Measurements from ENCODE around the gene CSTPP1.
"Not testable (repeated sequence)": the region's sequence is repeated elsewhere in the genome, so short reads cannot be mapped to it uniquely, and the experiment has no call there.

The CSTPP1 gene

GRCh38 chr11:47055534-47055933, 119.0 kb downstream of the CSTPP1 start:
- no peak for DNase-seq

DNA sequence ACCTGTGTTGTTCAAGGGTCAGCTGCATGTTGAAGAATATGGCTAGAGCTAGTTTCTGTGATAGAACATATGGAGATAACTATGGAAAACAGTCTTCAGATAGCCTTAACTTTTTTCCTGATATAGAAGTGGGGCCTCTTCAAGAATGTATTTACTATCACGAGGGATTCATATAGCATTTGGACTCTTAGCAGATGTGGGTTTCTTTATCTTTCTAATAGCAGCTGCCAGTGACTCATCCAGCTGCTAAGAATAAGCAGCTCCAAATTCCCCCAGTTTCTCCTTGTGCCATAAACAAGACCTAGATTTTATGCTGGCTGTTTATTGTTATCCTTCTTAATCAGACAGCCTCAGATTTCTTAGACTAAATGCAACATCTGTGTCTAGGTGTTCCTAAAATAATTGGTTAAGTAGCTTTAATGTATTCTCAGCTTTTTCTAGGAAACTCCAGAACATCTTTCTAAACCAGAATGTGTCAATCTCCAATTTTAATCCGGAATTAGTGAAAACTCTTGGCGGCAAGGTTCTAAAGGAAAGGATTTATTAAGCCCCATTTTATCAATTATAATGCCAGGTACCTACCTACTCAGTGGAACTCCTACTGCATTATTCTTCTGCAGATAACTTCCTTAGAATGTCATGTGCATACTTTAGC, 119.8 kb downstream of the CSTPP1 start:
- no peak for DNase-seq

GRCh38 chr11:47057365-47057764, 120.8 kb downstream of the CSTPP1 start:
- DNase-seq = no peak

DNA sequence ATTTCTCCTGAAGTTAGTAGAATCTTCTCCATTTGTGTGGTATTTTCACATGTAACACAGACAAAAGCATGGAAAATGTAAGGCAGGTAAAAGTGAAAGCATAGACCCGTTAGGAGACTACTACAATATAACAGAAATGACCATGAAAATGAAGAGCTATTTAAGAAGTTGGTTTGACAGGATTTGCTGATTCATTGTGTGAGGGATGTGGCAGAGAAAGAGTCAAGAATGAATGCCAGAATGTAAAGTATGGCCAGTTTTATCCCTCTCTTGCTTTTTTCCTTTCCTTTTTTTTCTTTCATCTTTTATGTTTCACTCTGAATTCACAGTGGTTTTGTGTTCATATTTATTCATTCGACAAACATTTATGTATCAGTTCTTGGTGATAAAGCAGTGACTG, 124.2 kb downstream of the CSTPP1 start:
- DNase-seq = no peak

GRCh38 chr11:47061429-47062178, 125.0 kb downstream of the CSTPP1 start:
- no peak for DNase-seq

DNA sequence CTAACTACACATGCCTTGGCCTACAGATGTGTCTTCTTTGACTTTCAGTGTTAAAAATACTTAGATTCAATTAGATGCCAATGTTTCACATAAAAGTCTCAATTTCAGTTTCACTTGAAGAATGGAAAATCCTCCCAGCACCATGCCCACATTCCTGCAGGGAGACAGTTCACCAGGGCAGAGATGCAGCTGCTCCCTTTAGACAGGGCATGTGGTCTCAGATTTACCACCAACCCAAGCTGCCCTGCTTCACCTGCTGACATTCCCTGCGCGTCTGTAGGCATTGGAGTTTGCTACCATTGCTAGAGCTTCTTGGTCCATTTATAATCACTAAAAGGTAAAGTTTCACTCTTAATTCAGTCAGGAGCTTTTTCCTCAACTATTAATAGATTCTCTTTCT, 126.2 kb downstream of the CSTPP1 start:
- DNase-seq = no peak

- no peak for DNase-seq
These were observed 130.8 kb downstream of the CSTPP1 start for GRCh38 chr11:47067401-47067800.

GRCh38 chr11:47070769-47071168, 134.2 kb downstream of the CSTPP1 start:
- DNase-seq = no peak

GRCh38 chr11:47071341-47071740, 134.8 kb downstream of the CSTPP1 start:
- no peak for DNase-seq

GRCh38 chr11:47071791-47072261, 135.3 kb downstream of the CSTPP1 start:
- no peak for DNase-seq

- DNase-seq = no peak
These were observed 142.4 kb downstream of the CSTPP1 start for GRCh38 chr11:47078751-47079521.

DNA sequence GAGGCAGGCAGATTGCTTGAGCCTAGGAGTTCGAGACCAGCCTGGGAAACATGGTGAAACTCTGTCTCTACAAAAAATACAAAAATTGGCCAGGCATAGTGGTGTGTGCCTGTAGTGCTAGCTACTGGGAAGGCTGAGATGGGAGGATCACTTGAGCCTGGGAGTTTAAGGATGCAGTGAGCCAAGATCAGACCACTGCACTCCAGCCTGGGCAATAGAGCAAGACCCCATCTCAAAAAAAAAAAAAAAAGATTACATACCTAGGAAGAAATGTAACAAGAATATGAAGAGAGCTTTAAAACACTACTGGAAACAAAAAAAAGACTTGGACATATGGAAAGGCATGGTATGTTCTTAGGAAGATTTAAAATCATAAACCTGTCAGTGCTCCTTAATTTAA, 144.2 kb downstream of the CSTPP1 start:
- not testable (repeated sequence) for DNase-seq

DNA sequence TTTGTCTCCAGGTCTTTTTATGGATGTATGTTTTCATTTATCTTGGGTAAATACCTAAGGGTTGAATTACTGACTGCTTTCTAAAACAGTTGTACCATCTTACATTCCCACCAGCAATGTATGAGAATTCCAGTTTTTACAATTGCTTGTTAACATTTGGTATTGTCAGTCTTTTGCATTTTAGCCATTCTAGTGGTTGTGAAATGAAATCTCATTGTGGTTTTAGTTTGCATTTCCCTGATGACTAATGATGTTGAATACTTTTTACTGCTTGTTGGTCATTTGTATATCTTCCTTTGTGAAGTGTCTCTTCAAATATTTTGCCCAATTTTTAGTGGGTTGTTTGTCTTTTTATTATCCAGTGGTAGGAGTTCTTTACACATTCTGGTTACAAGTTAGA, 147.4 kb downstream of the CSTPP1 start:
- DNase-seq = no peak

- DNase-seq = no peak
These were observed 151.2 kb downstream of the CSTPP1 start for GRCh38 chr11:47087801-47088200.

- no peak for DNase-seq
These were observed 157.0 kb downstream of the CSTPP1 start for GRCh38 chr11:47093541-47093940.

DNA sequence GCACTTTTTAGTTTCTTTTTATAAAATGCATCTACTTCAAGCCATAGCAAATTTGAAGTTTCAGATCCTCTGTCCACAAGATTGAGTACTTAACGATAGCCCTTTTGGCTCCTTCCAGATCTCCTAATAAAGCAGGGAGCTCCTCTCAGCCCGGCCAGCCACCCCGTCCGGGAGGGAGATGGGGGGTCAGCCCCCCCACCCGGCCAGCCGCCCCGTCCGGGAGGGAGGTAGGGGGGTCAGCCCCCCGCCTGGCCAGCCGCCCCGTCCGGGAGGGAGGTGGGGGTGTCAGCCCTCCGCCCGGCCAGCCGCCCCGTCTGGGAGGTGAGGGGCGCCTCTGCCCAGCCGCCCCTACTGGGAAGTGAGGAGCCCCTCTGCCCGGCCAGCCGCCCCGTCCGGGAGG, 160.3 kb downstream of the CSTPP1 start:
- not testable (repeated sequence) for DNase-seq

- not testable (repeated sequence) for DNase-seq
These were observed 161.7 kb downstream of the CSTPP1 start for GRCh38 chr11:47098223-47098622.

GRCh38 chr11:47099214-47099917, 162.8 kb downstream of the CSTPP1 start:
- DNase-seq = no peak

GRCh38 chr11:47099918-47100315, 163.4 kb downstream of the CSTPP1 start:
- DNase-seq = no peak

GRCh38 chr11:47101406-47101805, 164.8 kb downstream of the CSTPP1 start:
- no peak for DNase-seq

DNA sequence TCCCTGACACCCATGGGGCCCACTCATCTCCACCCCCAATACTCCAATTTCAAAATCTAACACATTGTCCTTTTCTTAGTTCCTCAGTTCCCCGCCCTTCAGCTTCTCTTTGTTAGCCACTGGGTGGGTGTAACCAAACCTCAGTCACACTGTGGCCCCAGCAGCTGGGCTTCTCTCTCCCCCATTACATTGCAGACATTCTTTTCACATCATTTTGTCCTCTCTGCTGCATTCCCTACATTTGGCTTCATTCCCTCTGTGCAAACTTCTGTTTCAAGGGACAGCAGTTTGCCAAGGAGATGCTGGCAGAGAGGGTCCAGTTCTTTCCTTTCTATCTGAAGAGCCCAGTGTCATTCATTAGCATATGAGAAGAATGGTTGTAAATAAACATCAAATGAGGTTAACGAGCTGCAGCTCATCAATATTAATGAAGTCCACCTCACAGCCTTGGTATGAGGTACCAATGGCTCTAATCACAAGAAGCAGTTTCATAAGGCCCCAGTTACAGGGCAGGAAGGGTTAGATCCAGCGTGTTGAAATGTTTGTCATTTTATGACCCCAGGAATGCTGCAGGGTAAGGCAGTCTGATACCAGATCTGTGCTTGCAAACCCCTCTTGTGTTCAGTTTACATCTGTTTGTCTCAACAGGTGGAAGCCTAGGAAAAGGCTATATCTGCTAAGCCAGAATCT, 167.8 kb downstream of the CSTPP1 start:
- no peak for DNase-seq

- DNase-seq = no peak
These were observed 169.0 kb downstream of the CSTPP1 start for GRCh38 chr11:47105541-47105940.
